Activated B cell treated with CpG ODN at 0.5 μM for 24 hours (primary cell): ENCODE data around the gene CYP2C8. TPM values are rescaled to one million over a fixed set of nuclear protein-coding genes. Genes with fewer than 3 reads are reported as not detected.

Experiments used
- ATAC-seq: fragments of 200-7000 bp; cut with Tn5 transposase; one replicate; pipeline ENCODE4 v1.10.0; 2021; ENCODE audit warnings: low read depth, mild to moderate bottlenecking, moderate library complexity
- CTCF ChIA-PET: fragments of 350-600 bp; sonication (Branson Sonifier 250); formaldehyde crosslinking; loops from one replicate; lab custom pipeline; 2021; ENCODE audit warnings: antibody characterized with exemption; lab: Charles Lee
- POLR2A ChIA-PET: fragments of 350-600 bp; sonication (Branson Sonifier 250); formaldehyde crosslinking; loops from one replicate; lab custom pipeline; 2021; ENCODE audit warnings: antibody characterized with exemption; lab: Charles Lee
- DNase-seq: peaks from one replicate; pipeline ENCODE4 v3.0.0; 2022
- H3K27ac Mint-ChIP-seq: one replicate; pipeline ENCODE4 v1.8.0; 2020; ENCODE audit warnings: mixed read lengths
- H3K27me3 Mint-ChIP-seq: one replicate; pipeline ENCODE4 v1.8.0; 2021; ENCODE audit warnings: mixed read lengths
- H3K36me3 Mint-ChIP-seq: one replicate; pipeline ENCODE4 v1.8.0; 2021; ENCODE audit warnings: low read depth, mixed read lengths
- H3K4me1 Mint-ChIP-seq: one replicate; pipeline ENCODE4 v1.8.0; 2021; ENCODE audit warnings: mixed read lengths
- H3K4me3 Mint-ChIP-seq: one replicate; pipeline ENCODE4 v1.8.0; 2020; ENCODE audit warnings: mild to moderate bottlenecking, mixed read lengths
- H3K9me3 Mint-ChIP-seq: one replicate; pipeline ENCODE4 v1.8.0; 2020; ENCODE audit warnings: mixed read lengths
- CTCF ChIP-seq: fragments of 200-600 bp; IDR thresholded peaks from one replicate; pipeline ENCODE4 v1.8.0; 2022; ENCODE audit warnings: antibody characterized with exemption, mild to moderate bottlenecking
- intact Hi-C: fragments of 100-400 bp; cut with micrococcal nuclease; formaldehyde crosslinking; loops from one replicate; pipeline ENCODE4 v1.15.1; 2024
- total RNA-seq: library from RNA; stranded (reverse); gene quantifications from 2 replicates; pipeline ENCODE4 v1.2.3, GENCODE V29; 2022

CYP2C8 gene
- total RNA-seq, 1 donor from 2014 or later = 1.0 TPM

GRCh38 chr10:95031656-95032055 lies 37.6 kb downstream of the CYP2C8 start:
- no peaks in the 10 kb centered on the region for H3K36me3 Mint-ChIP-seq
- ChIA-PET CTCF (no interaction called here), POLR2A (no interaction called here)
- peaks cover 8% of the 10 kb centered on the region for H3K27me3 Mint-ChIP-seq
- H3K27ac Mint-ChIP-seq = no peak overlapping the region
- H3K9me3 Mint-ChIP-seq = no peaks in the 10 kb centered on the region
- no peak for TF ChIP-seq CTCF
- DNase-seq (no peak), ATAC-seq (no peak)
- no peaks in the 10 kb centered on the region for H3K4me1 Mint-ChIP-seq
- intact Hi-C loops = no loop called here
- H3K4me3 Mint-ChIP-seq = no peak overlapping the region

GRCh38 chr10:95026461-95026860 lies 42.8 kb downstream of the CYP2C8 start:
- H3K27ac Mint-ChIP-seq = no peak overlapping the region
- DNase-seq = no peak
- H3K9me3 Mint-ChIP-seq = no peaks in the 10 kb centered on the region
- H3K27me3 Mint-ChIP-seq = peaks cover 5% of the 10 kb centered on the region
- POLR2A ChIA-PET = no interaction called here
- H3K36me3 Mint-ChIP-seq = no peaks in the 10 kb centered on the region
- CTCF ChIA-PET = no interaction called here
- no peak for TF ChIP-seq CTCF
- no peak overlapping the region for H3K4me3 Mint-ChIP-seq
- no peaks in the 10 kb centered on the region for H3K4me1 Mint-ChIP-seq
- no peak for ATAC-seq
- intact Hi-C loops = no loop called here

DNA sequence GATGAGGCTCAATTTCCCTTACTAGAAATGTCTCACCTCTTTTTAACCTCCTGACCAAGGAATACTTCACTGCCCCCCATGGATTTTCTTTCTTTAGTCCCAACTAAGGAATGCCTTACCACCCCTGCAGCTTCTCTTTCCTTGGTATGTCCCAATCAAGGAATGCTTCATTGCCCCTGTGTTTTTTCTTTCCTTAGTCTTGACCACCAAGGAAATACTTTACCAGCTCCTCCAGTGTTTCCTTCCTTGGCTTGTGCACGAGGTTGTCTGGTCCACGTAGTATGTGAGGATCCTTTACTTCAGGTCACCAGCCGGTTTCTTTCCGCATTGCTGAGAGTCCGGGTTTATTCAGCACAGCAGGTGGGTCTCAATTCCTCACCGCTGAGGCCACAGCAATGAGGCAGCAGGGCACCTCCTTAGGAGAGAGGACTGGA lies 71.5 kb downstream of the CYP2C8 start:
- ATAC-seq (no peak), DNase-seq (no peak)
- ChIA-PET POLR2A (no interaction called here), CTCF (no interaction called here)
- Mint-ChIP-seq H3K4me3 (no peak overlapping the region), H3K27ac (no peak overlapping the region), H3K27me3 (peaks cover 13% of the 10 kb centered on the region), H3K36me3 (no peaks in the 10 kb centered on the region), H3K9me3 (no peaks in the 10 kb centered on the region), H3K4me1 (peaks cover 6% of the 10 kb centered on the region)
- intact Hi-C loops = no loop called here
- TF ChIP-seq CTCF = no peak

DNA sequence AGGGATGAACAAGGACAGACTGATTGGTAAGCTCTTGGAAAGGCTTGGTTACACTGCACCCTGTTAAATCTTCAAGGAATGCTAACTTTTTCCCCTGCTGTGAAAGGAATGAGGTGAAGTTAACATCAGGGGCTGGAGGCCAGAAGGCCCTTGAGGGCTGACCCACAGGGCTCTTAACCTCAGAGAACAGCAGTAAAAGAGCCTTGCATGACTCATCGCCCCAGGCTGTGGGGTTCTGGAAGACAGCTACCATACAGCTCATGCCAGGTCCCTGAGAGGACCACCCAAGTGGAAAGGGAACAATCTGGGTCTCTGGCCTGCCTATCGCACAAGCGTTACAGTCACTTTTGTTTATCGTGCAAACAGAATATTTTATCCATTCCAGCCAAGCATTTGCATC lies 76.5 kb downstream of the CYP2C8 start:
- H3K4me1 Mint-ChIP-seq = no peaks in the 10 kb centered on the region
- no peaks in the 10 kb centered on the region for H3K36me3 Mint-ChIP-seq
- CTCF ChIA-PET = no interaction called here
- no peak overlapping the region for H3K4me3 Mint-ChIP-seq
- DNase-seq = no peak
- intact Hi-C loops = no loop called here
- H3K9me3 Mint-ChIP-seq = peaks cover 15% of the 10 kb centered on the region
- H3K27me3 Mint-ChIP-seq = peaks cover 4% of the 10 kb centered on the region
- H3K27ac Mint-ChIP-seq = no peak overlapping the region
- no peak for ATAC-seq
- POLR2A ChIA-PET = no interaction called here
- TF ChIP-seq CTCF = no peak

DNA sequence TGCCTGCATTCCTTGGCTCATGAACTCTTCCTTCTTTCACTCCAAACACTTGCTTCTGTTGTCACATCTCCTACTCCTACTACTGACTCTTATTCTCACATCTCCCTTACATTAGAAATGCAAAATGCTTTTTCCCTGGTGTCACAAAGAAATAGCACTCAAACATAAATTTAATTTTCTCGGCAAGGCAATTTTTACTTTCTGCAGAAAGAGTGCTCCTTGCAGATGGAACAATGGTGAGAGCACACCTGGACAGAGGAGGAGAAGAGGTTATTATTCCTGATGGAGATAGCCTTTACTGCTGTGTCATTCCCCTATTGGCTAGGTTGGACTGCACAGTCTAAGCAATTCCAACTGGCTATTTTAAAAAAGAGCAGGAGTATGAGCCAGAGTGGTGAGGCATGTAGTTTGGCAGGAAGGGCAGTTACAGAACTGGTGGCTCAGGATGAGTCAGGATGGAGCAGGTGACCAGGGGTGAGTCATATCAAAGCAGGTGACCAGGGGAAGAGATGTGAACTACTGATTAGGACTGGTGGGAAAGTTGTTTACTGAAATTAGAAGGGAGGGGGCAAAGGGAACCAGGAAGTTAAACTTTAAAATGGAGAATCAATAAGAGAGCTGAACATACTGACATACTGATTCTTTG lies 77.9 kb downstream of the CYP2C8 start:
- Mint-ChIP-seq H3K27me3 (peaks cover 4% of the 10 kb centered on the region), H3K36me3 (no peaks in the 10 kb centered on the region), H3K4me3 (no peak overlapping the region), H3K27ac (no peak overlapping the region), H3K4me1 (no peaks in the 10 kb centered on the region), H3K9me3 (peaks cover 15% of the 10 kb centered on the region)
- CTCF ChIA-PET = no interaction called here
- intact Hi-C loops = no loop called here
- ATAC-seq (no peak), DNase-seq (no peak)
- TF ChIP-seq CTCF = no peak
- POLR2A ChIA-PET = no interaction called here
